K562 (cell line): ENCODE measurements around the gene ANKS1B.

ENCODE experiments used
- NR2C2 ChIP-seq, 2 experiments: fragments of 200-800 bp in 1 of 2; sonication (Bioruptor generic) in 1 of 2; sonication (generic) in 1 of 2; formaldehyde crosslinking in 1 of 2; IDR thresholded peaks; 2 replicates each; pipeline versions ENCODE4 v1.6.1 to v1.8.0; 2016 to 2022; ENCODE audit warnings: mild to moderate bottlenecking in 1 of 2, missing compliant biosample characterization in 1 of 2, missing genetic modification characterization in 1 of 2, missing genetic modification reagents in 1 of 2
- SPI1 ChIP-seq: IDR thresholded peaks from 2 replicates; pipeline ENCODE4 v1.6.1; 2011; ENCODE audit warnings: low read depth, low read length, control low read depth, borderline replicate concordance
- TAF9B ChIP-seq: fragments of 450-650 bp; IDR thresholded peaks from 2 replicates; pipeline ENCODE4 v1.6.1; 2018; ENCODE audit warnings: mild to moderate bottlenecking; ENCODE audit not compliant: partially characterized antibody
- TF ChIP-seq, protein P1 (sequence below): sonication (generic); formaldehyde crosslinking; IDR thresholded peaks from 2 replicates; pipeline ENCODE4 v1.5.0; 2020; ENCODE audit warnings: missing genetic modification reagents

DNA sequence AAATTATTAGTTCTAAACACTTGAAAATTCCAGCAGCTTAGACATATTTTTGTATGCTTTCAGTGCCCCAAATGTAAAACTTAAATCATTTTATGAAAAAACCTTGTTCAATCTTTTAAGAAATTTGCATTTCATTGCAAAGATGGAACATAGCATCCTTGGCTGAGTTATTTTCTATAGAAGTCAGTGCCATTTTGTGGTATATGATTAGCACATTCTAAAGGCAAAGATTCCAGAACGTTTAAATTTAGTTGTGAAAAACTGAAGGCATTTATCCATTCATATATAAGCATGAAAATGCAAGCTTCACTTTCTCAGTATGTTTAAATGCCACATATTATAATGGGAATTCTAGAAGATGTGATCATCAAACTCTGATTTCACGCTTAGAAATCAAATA lies 1007.5 kb downstream of the ANKS1B start:
- TF ChIP-seq, protein P1, sequence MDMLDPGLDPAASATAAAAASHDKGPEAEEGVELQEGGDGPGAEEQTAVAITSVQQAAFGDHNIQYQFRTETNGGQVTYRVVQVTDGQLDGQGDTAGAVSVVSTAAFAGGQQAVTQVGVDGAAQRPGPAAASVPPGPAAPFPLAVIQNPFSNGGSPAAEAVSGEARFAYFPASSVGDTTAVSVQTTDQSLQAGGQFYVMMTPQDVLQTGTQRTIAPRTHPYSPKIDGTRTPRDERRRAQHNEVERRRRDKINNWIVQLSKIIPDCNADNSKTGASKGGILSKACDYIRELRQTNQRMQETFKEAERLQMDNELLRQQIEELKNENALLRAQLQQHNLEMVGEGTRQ (CRISPR knock-in tag): no peak
- TF ChIP-seq TAF9B: no peak
- TF ChIP-seq SPI1: no peak
- no peak for TF ChIP-seq NR2C2 (CRISPR knock-in tag; IDR thresholded peaks at IDR 0.05)
- no peak for TF ChIP-seq NR2C2 (tag; IDR thresholded peaks at IDR 0.05)
